Loucy (cell line): ENCODE data around the gene SPRR1A.

Experiments used
- H2AFZ ChIP-seq: fragments of 200-600 bp; sonication (generic); 2 replicates; pipeline ENCODE4 v1.6.0; 2016; ENCODE audit warnings: antibody characterized with exemption, mild to moderate bottlenecking, low read length, moderate library complexity
- H3F3A ChIP-seq: fragments of 200-600 bp; 2 replicates; pipeline ENCODE4 v1.6.0; 2016; ENCODE audit warnings: antibody characterized with exemption, low read depth, mild to moderate bottlenecking
- H3K27me3 ChIP-seq: fragments of 200-600 bp; sonication (generic); 2 replicates; pipeline ENCODE4 v1.6.1; 2014; ENCODE audit warnings: low read length, mild to moderate bottlenecking; ENCODE audit not compliant: insufficient read depth, poor library complexity, severe bottlenecking
- H3K36me3 ChIP-seq: fragments of 200-600 bp; sonication (generic); 2 replicates; pipeline ENCODE4 v1.6.1; 2016; ENCODE audit warnings: low read length; ENCODE audit not compliant: insufficient read depth
- H3K4me1 ChIP-seq: fragments of 200-600 bp; sonication (generic); 2 replicates; pipeline ENCODE4 v1.5.1; 2014; ENCODE audit warnings: low read length, mild to moderate bottlenecking; ENCODE audit not compliant: insufficient read depth, poor library complexity, severe bottlenecking
- H3K4me2 ChIP-seq: fragments of 200-600 bp; sonication (generic); 2 replicates; pipeline ENCODE4 v1.6.0; 2014; ENCODE audit warnings: antibody characterized with exemption, low read length, low read depth, mild to moderate bottlenecking; ENCODE audit not compliant: poor library complexity, severe bottlenecking
- H3K4me3 ChIP-seq: fragments of 200-600 bp; sonication (generic); 2 replicates; pipeline ENCODE4 v1.5.1; 2014; ENCODE audit warnings: low read length, mild to moderate bottlenecking, mixed read lengths; ENCODE audit not compliant: poor library complexity, severe bottlenecking
- H3K79me2 ChIP-seq: fragments of 200-600 bp; sonication (generic); 2 replicates; pipeline ENCODE4 v1.6.1; 2014; ENCODE audit warnings: low read length; ENCODE audit not compliant: insufficient read depth
- H3K9ac ChIP-seq: fragments of 200-600 bp; sonication (generic); 2 replicates; pipeline ENCODE4 v1.6.0; 2014; ENCODE audit warnings: mild to moderate bottlenecking, low read depth, low read length, moderate library complexity; ENCODE audit not compliant: poor library complexity, severe bottlenecking
- H3K9me2 ChIP-seq: fragments of 200-600 bp; sonication (generic); replicated peaks from 2 replicates; pipeline ENCODE4 v1.6.1; 2016; ENCODE audit warnings: low read depth, low read length, mixed read lengths
- H3K9me3 ChIP-seq: fragments of 200-600 bp; sonication (generic); 2 replicates; pipeline ENCODE4 v1.6.1; 2014; ENCODE audit warnings: mild to moderate bottlenecking, antibody characterized with exemption, low read length, low read depth; ENCODE audit not compliant: insufficient read depth
- H4K20me1 ChIP-seq: fragments of 200-600 bp; sonication (generic); 2 replicates; pipeline ENCODE4 v1.6.0; 2014; ENCODE audit warnings: antibody characterized with exemption, low read length, mild to moderate bottlenecking; ENCODE audit not compliant: insufficient read depth, poor library complexity, severe bottlenecking
- CTCF ChIP-seq: fragments of 200-600 bp; sonication (generic); conservative IDR thresholded peaks from 2 replicates; pipeline ENCODE4 v1.5.1; 2014; ENCODE audit warnings: mild to moderate bottlenecking, antibody characterized with exemption, low read length
- EZH2phosphoT487 ChIP-seq: fragments of 200-600 bp; IDR thresholded peaks from 2 replicates; pipeline ENCODE4 v1.6.1; 2018; ENCODE audit warnings: antibody characterized with exemption, mild to moderate bottlenecking, moderate library complexity, borderline replicate concordance

SPRR1A gene

GRCh38 chr1:152957561-152957960, 26.3 kb upstream of the SPRR1A start:
- no peaks in the 10 kb centered on the region for H3K27me3 ChIP-seq
- no peak overlapping the region for H3K9ac ChIP-seq
- no peak overlapping the region for H3K4me3 ChIP-seq
- H3K9me2 ChIP-seq: no peaks in the 10 kb centered on the region
- no peaks in the 10 kb centered on the region for H4K20me1 ChIP-seq
- no peaks in the 10 kb centered on the region for H3K9me3 ChIP-seq
- H3K4me2 ChIP-seq: no peak overlapping the region
- H2AFZ ChIP-seq: no peak overlapping the region
- no peaks in the 10 kb centered on the region for H3K36me3 ChIP-seq
- H3F3A ChIP-seq: no peaks in the 10 kb centered on the region
- H3K79me2 ChIP-seq: no peaks in the 10 kb centered on the region
- TF ChIP-seq CTCF (no peak), EZH2phosphoT487 (no peak)
- H3K4me1 ChIP-seq: no peaks in the 10 kb centered on the region

- H3K36me3 ChIP-seq: no peaks in the 10 kb centered on the region
- no peaks in the 10 kb centered on the region for H3F3A ChIP-seq
- no peak overlapping the region for H2AFZ ChIP-seq
- H3K27me3 ChIP-seq: no peaks in the 10 kb centered on the region
- no peak overlapping the region for H3K4me2 ChIP-seq
- H3K9me3 ChIP-seq: no peaks in the 10 kb centered on the region
- no peak overlapping the region for H3K9ac ChIP-seq
- TF ChIP-seq CTCF (no peak), EZH2phosphoT487 (no peak)
- H3K4me3 ChIP-seq: no peak overlapping the region
- no peaks in the 10 kb centered on the region for H3K4me1 ChIP-seq
- H4K20me1 ChIP-seq: no peaks in the 10 kb centered on the region
- no peaks in the 10 kb centered on the region for H3K79me2 ChIP-seq
- H3K9me2 ChIP-seq: no peaks in the 10 kb centered on the region
These were observed 24.6 kb upstream of the SPRR1A start for GRCh38 chr1:152959273-152959672.

GRCh38 chr1:152959801-152960451, 24.0 kb upstream of the SPRR1A start:
- TF ChIP-seq CTCF (no peak), EZH2phosphoT487 (no peak)
- Histone ChIP-seq H3K4me3 (no peak overlapping the region), H4K20me1 (no peaks in the 10 kb centered on the region), H3K79me2 (no peaks in the 10 kb centered on the region), H3K9me2 (no peaks in the 10 kb centered on the region), H3K4me1 (no peaks in the 10 kb centered on the region), H3K27me3 (no peaks in the 10 kb centered on the region), H3F3A (no peaks in the 10 kb centered on the region), H3K9ac (no peak overlapping the region), H3K9me3 (no peaks in the 10 kb centered on the region), H3K36me3 (no peaks in the 10 kb centered on the region), H2AFZ (no peak overlapping the region), H3K4me2 (no peak overlapping the region)
